HG02884 (cell line): ENCODE data around the gene HOXB3.

ENCODE experiments used
- ATAC-seq: cut with Tn5 transposase; IDR thresholded peaks from one replicate; pipeline ENCODE4 v1.9.1; 2021; ENCODE audit warnings: mild to moderate bottlenecking, moderate library complexity; ENCODE audit not compliant: unreplicated experiment

Gene HOXB3

GRCh38 chr17:48589831-48590606 lies at the start of gene HOXB3:
Gene HOXB3, minus strand, starts transcription at chr17:48590241. Its CDS starts 37,767 bp downstream, at chr17:48552474.
- no peak for ATAC-seq

GRCh38 chr17:48639136-48639535 lies 49.1 kb upstream of the HOXB3 start:
- ATAC-seq: no peak

DNA sequence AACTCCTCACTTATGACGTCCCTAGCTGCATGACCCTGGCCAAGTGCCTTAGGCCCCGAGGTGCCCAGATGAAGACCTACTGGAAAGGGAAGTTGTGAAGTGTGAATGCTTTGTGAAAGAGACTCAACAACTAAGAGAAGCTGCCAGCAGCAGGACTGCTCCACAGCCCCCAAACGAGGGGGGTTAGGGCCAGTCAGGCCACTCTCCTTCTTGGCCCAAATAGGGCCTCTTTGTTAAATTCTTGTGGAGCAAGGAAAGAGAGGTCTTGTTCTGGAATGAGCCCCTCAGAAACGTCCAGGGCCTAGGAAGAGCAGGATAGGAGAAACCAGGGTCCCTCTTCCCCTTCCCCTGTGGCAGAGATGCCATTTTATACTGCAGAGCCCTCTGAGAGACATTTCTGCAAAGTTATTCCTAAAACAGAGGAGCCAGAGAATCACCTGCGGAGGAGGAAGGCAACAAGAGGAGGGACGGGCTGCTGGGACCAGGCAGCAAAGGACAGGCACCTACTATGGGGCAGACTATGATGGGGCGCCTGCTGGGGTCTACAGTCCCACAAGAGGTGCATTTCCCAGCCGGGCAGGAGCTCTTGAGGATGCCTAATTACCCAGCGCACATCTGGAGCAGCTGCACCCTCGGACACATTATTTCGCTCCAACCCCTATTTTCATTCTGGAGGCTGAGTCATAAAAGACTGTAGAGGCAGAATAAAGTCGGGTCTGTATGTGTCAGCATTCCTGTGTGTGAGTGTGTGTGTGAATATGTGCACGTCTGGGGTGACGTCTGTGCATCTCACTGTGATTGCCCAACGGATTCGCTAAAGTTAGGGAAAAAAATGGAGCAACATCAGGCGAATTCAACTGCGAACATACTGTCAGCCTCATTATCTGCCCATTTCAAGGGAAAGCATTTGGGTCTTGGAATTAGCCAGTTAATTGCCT lies 47.6 kb upstream of the HOXB3 start:
- ATAC-seq: no peak

GRCh38 chr17:48636177-48637018 lies 46.4 kb upstream of the HOXB3 start:
- ATAC-seq: no peak

DNA sequence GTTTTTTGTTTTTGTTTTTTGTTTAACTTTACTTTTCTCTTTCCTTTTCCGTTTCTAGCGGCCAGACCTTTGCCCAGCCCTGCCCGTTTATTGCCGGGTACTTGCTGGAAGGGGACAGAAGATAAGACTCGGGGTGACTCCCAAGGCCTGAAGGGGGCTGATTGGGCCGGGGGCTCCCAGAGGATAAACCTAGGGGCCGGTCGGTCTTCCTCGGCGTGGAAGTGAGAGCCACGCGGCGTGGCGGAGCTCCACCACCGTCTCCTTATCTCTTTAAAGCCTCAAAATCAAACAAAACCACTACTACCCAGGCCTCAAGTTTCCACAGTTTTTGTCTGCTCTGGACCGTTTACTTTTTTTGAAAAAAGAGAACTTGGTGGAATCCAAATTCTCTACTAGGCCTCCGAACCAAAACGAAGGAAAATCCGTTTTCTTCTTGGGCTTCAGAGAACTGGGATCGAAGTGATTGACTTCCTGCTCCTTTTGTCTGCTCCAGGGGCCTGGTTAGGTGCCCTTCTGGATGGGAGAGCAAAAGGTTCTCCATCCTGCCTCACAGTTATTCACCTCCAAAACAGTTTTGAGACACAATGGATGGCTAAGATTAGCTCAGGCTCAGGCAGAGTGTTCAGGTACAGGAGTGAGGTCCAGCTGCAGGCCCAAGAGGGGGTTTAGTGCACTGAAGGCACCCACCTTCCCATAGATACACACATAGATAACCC lies 44.6 kb upstream of the HOXB3 start:
- no peak for ATAC-seq

GRCh38 chr17:48633266-48633677 lies 43.2 kb upstream of the HOXB3 start:
- no peak for ATAC-seq

DNA sequence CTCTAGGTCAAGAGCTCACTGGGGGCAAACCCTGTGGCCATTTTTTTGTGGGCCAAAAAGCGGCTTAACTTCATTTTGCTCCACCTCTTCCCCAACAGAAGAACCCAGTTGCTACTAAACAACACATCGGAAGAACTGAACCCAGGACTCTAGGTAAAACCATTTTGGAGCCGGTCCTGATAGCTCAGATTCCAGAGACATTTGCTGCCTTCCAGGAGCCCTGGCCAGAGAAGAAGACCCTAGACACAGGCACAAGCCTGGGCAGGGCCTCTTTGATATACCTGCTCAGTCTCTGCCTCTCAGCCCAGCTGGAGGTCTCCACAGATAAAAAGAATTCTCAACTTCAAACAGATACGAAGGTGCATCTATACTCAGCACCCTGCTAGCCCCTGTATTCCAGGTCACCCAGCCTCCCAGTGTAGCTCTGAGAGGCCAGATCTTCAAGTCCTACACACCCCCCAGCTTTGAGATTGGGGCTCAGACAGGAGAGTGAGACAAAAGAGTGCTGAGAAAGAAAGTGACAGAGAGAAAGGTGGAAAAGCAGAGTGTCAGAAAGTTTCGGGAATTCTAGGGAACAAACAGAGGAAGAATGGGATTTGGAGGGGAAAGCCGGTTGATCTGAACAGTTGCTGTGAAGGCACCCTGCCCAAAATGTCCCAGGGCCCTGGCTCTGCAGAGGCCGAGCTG lies 42.7 kb upstream of the HOXB3 start:
- ATAC-seq: no peak

GRCh38 chr17:48631693-48632578 lies 41.9 kb upstream of the HOXB3 start:
- ATAC-seq: no peak

DNA sequence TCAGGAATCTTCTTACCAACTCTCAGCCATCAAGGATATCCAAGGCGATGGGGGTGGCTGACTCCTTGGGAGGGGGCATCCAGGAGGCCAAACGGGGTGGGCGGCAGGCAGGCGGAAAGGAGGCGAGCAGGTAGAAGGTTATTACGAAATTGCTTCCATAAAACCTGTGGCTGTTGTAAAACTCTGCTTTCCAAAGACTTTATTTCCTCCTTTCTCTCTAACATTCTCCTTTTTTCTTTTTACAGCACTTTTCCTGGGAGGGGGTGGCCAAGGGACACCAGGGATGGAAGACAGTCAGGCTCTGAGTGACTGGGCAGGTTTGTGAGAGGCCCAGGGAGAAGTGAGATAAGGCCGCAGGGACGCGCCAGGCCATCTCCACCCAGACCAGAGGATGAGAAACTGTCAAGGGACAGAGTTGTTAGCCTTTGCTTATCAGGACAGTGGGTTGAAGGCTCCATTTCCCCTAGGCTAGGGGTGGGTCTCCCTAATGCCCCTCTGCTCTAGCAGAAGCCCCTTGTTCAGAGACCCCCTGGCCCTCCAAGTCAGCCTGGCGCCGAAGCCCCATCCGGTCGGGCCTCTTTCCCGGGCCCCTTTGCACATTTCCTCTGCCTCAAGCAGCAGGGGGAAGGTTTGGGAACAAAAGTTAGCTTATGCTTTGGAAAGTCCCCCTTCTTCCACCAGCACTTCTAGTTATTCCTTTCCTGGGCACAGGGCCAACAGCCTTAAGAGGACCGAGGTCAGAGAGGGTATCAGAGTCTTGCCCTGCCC lies 41.1 kb upstream of the HOXB3 start:
- no peak for ATAC-seq

DNA sequence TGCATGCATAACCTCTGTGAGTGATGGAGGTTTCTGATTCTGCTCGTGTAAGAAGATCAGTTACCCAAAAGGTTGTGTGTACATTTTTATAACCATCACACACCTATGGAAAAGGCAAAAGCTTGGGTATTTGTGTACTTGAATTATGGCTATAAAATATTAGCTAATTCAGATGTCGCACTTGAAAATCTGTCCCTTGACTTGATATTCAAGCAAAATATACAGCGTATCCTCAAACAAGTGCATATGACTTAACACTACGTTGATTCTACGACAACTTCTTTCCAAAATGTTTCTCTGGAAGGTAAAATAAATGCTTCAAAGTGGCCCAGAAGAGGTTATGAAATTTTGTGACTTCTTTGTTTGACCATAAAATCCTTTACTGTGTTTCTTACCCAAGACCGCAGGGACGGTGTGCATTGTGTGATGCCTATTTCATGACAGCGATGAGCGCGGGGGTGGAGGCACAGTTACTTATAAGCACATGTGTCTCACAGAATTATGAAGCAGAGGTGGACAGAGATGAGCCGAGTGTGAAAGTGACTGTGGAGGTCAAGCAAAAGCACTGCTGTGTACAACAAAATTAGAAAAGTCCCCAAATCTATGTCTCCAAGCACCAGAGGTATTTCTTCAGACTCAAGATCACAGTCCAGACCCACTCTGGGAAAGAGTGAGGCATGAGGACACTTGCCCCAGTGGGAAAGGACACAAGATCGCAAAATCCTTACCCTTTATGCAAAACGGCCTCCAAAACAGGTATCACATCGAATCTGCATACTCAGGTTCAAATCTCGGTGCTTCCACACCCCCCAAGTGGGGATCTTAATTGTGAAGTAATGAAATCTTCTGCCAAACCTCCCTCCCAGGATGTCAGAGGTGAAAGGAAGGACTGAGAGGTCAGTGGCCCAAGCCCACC lies 40.2 kb upstream of the HOXB3 start:
- ATAC-seq: no peak

DNA sequence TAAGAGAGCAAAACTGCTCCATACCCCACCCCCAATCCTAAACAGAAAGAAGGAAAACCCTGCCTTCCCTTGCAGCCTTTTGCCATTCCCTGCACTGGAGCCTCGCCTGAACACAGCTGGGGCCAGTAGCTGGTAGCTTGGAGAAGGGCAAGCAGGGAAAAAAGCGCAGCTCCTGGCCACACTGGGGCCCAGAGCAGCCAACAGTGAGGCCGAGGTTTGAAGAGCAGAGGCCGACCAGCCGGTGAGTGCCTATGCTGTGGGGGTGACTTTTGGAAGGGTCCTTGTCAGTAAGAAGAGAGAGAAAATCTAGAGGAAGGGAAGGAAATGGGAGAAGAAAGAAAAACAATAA lies 39.3 kb upstream of the HOXB3 start:
- ATAC-seq: no peak

DNA sequence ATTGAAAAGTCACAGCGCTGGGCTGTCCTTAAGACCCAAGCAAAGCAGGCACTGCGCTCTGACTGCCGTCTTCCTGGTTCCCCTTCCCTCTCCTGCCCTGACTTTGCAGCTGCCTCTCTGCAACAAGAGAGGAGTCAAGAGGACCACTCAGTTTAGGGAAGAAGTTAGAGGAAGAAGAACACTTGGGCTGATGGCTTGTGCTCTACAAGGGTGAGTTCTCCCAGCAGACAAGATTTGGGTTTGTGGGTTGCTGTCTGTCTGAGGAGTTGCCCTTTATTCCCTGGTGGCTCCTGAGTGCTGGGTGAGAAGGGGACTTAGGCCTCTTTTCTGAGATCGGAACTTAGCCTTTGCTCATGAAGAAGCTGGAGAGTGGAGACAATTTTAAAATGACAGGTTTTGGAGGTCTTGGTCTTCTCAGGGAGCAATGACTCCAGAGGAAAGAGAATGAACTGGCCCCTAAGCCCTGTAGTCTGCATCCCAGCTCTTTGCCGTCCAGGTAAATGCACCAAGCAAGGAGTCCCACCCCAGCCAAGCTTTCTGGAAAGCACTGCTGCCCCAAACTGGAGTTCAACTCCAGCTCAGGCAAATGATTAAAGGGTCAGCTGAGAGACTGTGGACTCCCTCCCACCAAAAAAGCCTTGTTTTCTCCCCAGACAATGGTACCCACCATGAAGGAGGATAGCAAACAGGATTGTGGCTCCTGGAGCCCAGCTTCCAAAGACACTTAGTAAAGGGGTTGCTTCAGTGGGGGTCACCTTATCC lies 38.8 kb upstream of the HOXB3 start:
- ATAC-seq: no peak

GRCh38 chr17:48627623-48628521 lies 37.8 kb upstream of the HOXB3 start:
- ATAC-seq: no peak

GRCh38 chr17:48627118-48627597 lies 37.1 kb upstream of the HOXB3 start:
- no peak for ATAC-seq
